K562 (cell line): ENCODE data around the gene NIPSNAP3A. TPM values are rescaled to one million over a fixed set of nuclear protein-coding genes. Genes with fewer than 3 reads are reported as not detected.
A peak's percentile ranks its signal among the peaks of the same experiment; 100 is the strongest.

Source experiments
- ATAC-seq: fragments of 200-7000 bp; cut with Tn5 transposase; 3 replicates; pipeline ENCODE4 v1.9.1; 2020; ENCODE audit warnings: moderate library complexity
- BruUV-seq: library from RNA; stranded (reverse); fragments of 400-500 nt; replicated peaks from 2 replicates; lab custom pipeline; 2021; lab: Mats Ljungman, UMichigan
- CTCF ChIA-PET: fragments of 300-600 bp; formaldehyde crosslinking; extraction: SDS; loops from one replicate; lab custom pipeline; 2021; ENCODE audit warnings: low intra/inter-chr PET ratio; lab: Yijun Ruan, JAX
- POLR2A ChIA-PET: fragments of 300-600, 350-650 bp; sonication (Branson Sonifier 250); formaldehyde crosslinking; extraction: SDS; loops from one replicate; lab custom pipeline; 2021; ENCODE audit warnings: antibody characterized with exemption, inconsistent platforms; lab: Yijun Ruan, JAX
- DNase-seq, 4 experiments: peaks; one replicate each; pipeline versions ENCODE4 v3.0.0 to v3.0.0-alpha.2; 2011 to 2018; ENCODE audit warnings: low spot score in 3 of 4, mixed read lengths in 3 of 4; ENCODE audit errors: extremely low read depth in 1 of 4
- FAIRE-seq: peaks from 2 replicates; lab custom pipeline; 2011; peaks lifted over from hg19 to GRCh38; lab: Jason Lieb, UNC
- H2AFZ ChIP-seq: 2 replicates; pipeline ENCODE4 v1.6.0; 2011; ENCODE audit warnings: low read depth, low read length, control low read depth, inconsistent platforms
- H3K27ac ChIP-seq: fragments of 200-600 bp; 3 replicates; pipeline ENCODE4 v1.8.0; 2011; ENCODE audit warnings: low read depth, mild to moderate bottlenecking, control low read depth, inconsistent platforms, low read length, moderate library complexity, mixed read lengths; ENCODE audit errors: extremely low read depth
- H3K27me3 ChIP-seq, 2 experiments: fragments of 300-600 bp in 1 of 2; 2 replicates in 1 of 2; 3 replicates in 1 of 2; pipeline versions ENCODE4 v1.6.0 to v1.8.0; 2011; ENCODE audit warnings: inconsistent platforms in 2 of 2, low read length in 2 of 2, mild to moderate bottlenecking in 1 of 2, mixed read lengths in 1 of 2, moderate library complexity in 1 of 2; ENCODE audit not compliant: control insufficient read depth in 2 of 2, insufficient read depth in 2 of 2
- H3K36me3 ChIP-seq: fragments of 300-600 bp; 3 replicates; pipeline ENCODE4 v1.8.0; 2011; ENCODE audit warnings: mild to moderate bottlenecking, low read length, inconsistent platforms; ENCODE audit not compliant: control insufficient read depth, insufficient read depth
- H3K4me1 ChIP-seq, 2 experiments: fragments of 200-600 bp in 1 of 2; replicated peaks in 1 of 2; 2 replicates in 1 of 2; 3 replicates in 1 of 2; pipeline versions ENCODE4 v1.5.1 to v1.8.0; 2011; ENCODE audit warnings: inconsistent platforms in 2 of 2, low read length in 2 of 2, mild to moderate bottlenecking in 1 of 2, mixed read lengths in 1 of 2, moderate library complexity in 1 of 2; ENCODE audit not compliant: control insufficient read depth in 2 of 2, insufficient read depth in 2 of 2
- H3K4me2 ChIP-seq: 2 replicates; pipeline ENCODE4 v1.6.1; 2011; ENCODE audit warnings: low read length, control low read depth, inconsistent platforms, mixed read lengths; ENCODE audit not compliant: insufficient read depth
- H3K4me3 ChIP-seq: fragments of 200-600 bp; sonication (generic), shearing (Covaris generic); 2 replicates; pipeline ENCODE4 v1.5.1; 2016; ENCODE audit warnings: control low read depth, inconsistent platforms
- H3K79me2 ChIP-seq: fragments of 200-600 bp; 3 replicates; pipeline ENCODE4 v1.8.0; 2011; ENCODE audit warnings: low read length, inconsistent platforms; ENCODE audit not compliant: control insufficient read depth, insufficient read depth
- H3K9ac ChIP-seq, 2 experiments: 2 replicates each; pipeline versions ENCODE4 v1.6.0 to v1.6.1; 2011; ENCODE audit warnings: low read depth in 2 of 2, low read length in 2 of 2, control low read depth in 1 of 2, inconsistent platforms in 1 of 2, mild to moderate bottlenecking in 1 of 2, mixed read lengths in 1 of 2; ENCODE audit not compliant: insufficient read depth in 1 of 2
- H3K9me1 ChIP-seq: one replicate; pipeline ENCODE4 v1.6.0; 2011; ENCODE audit warnings: inconsistent platforms, mild to moderate bottlenecking, low read length, moderate library complexity; ENCODE audit not compliant: control insufficient read depth, insufficient read depth
- H3K9me3 ChIP-seq: replicated peaks from 2 replicates; pipeline ENCODE4 v1.5.1; 2011; ENCODE audit warnings: low read depth, low read length, inconsistent platforms; ENCODE audit not compliant: control insufficient read depth, insufficient read depth
- H4K20me1 ChIP-seq: replicated peaks from 2 replicates; pipeline ENCODE4 v1.6.1; 2011; ENCODE audit warnings: low read length, inconsistent platforms, mixed read lengths; ENCODE audit not compliant: control insufficient read depth, insufficient read depth
- CBX8 ChIP-seq: fragments of 200-600 bp; sonication (generic); IDR thresholded peaks from 2 replicates; pipeline ENCODE4 v1.6.1; 2012; ENCODE audit warnings: borderline replicate concordance, mixed run types, low read depth, mild to moderate bottlenecking, moderate library complexity, mixed read lengths, low read length, control low read depth, inconsistent platforms; ENCODE audit not compliant: poor library complexity, severe bottlenecking; ENCODE audit errors: extremely low read depth
- KDM1A ChIP-seq, 2 experiments: fragments of 450-650 bp; IDR thresholded peaks; 2 replicates each; pipeline ENCODE4 v1.6.1; 2016; ENCODE audit warnings: mild to moderate bottlenecking in 2 of 2
- REST ChIP-seq, 2 experiments: fragments of 450-650 bp; formaldehyde crosslinking in 1 of 2; IDR thresholded peaks; 2 replicates each; pipeline versions ENCODE4 v1.4.0 to v1.6.1; 2014 to 2020; ENCODE audit warnings: mild to moderate bottlenecking in 2 of 2, borderline replicate concordance in 1 of 2, low read depth in 1 of 2
- SPI1 ChIP-seq: IDR thresholded peaks from 2 replicates; pipeline ENCODE4 v1.6.1; 2011; ENCODE audit warnings: low read depth, low read length, control low read depth, borderline replicate concordance
- TCF7L2 ChIP-seq: fragments of 150-350 bp; IDR thresholded peaks from 2 replicates; pipeline ENCODE4 v1.6.1; 2016; ENCODE audit warnings: low read depth, mild to moderate bottlenecking, low read length, moderate library complexity
- WGBS: fragments of 100-300 bp; shearing (Covaris generic); methylation state at CpG from one replicate; pipeline ENCODE4 v1.1.6; 2016; ENCODE audit warnings: low coverage, mixed read lengths; ENCODE audit not compliant: insufficient coverage; ENCODE audit errors: missing lambda C conversion rate; 5-methylcytosine and 5-hydroxymethylcytosine counted together
- in situ Hi-C: fragments of 300-500 bp; cut with MboI; formaldehyde crosslinking; loops from 4 replicates; pipeline ENCODE4 v1.15.0; 2018; ENCODE audit warnings: inconsistent platforms, mixed read lengths
- intact Hi-C: fragments of 100-400 bp; cut with micrococcal nuclease; formaldehyde crosslinking; loops from 2 replicates; pipeline ENCODE4 v1.14.2; 2022
- polyA plus RNA-seq, 8 experiments: library from polyadenylated mRNA; depleted of rRNA in 4 of 8; stranded (reverse) in 5 of 8; unstranded in 3 of 8; fragments of >200 nt; fragmentation: Nextera tagmentation in 2 of 8; fragmentation: Illumina TruSeq in 1 of 8; extraction: Ambion mirVana in 2 of 8; extraction: Trizol in 1 of 8; gene quantifications; 2 replicates each; pipeline versions ENCODE4 v1.2.1 to v1.2.3, GENCODE V29; 2011 to 2014; ENCODE audit warnings: inconsistent platforms in 1 of 8, missing spikeins in 1 of 8
- total RNA-seq, 7 experiments: library from RNA; depleted of rRNA in 6 of 7; stranded (reverse); fragments of >200 nt in 6 of 7; fragmentation: Illumina TruSeq in 2 of 7; extraction: Trizol in 2 of 7; gene quantifications; 2 replicates each; pipeline versions ENCODE4 v1.2.1 to v1.2.3, GENCODE V29; 2011 to 2021; ENCODE audit warnings: low replicate concordance in 1 of 7
- TF ChIP-seq, protein P1 (sequence below): fragments of 450-650 bp; formaldehyde crosslinking; IDR thresholded peaks from 2 replicates; pipeline ENCODE4 v1.4.0; 2020; ENCODE audit warnings: mild to moderate bottlenecking, moderate library complexity

The NIPSNAP3A gene
- total and polyA plus RNA-seq, 9 of the 15 experiments (the other 6 are each of a cell fraction or from before 2014, with no cell fraction given) = 25.3 to 132 (median 40.5) TPM

DNA sequence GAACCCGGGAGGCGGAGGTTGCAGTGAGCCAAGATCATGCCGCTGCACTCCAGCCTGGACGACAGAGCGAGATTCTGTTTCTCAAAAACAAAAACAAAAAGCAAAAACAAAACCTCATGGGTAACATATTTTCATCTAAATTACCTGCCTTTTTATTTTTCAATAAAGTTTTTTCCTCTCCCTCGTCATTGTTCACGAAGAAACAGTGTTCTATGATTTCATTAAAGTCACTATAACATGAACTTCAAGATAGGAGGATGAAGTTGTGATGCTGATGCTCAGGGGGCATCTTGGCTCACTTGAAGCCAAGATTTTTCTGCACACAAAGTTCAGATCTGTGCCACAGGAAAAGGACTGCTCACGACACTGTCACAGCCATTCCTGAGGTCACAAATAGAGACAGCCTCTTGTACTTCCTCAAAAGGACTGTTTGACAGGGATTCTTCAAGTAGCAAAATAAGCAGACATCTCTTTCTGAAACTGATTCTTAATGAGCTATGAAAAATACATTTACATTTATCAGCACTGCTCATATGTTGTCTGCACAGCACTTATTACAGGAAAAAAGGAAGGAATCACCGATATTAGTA is 32.6 kb downstream of the NIPSNAP3A start (continued):
- no peak for TF ChIP-seq KDM1A (IDR thresholded peaks at IDR 0.05)

- no peak overlapping the region for H3K27ac ChIP-seq
- ATAC-seq (peak; percentile 74), DNase-seq (peak in 1 of 4 experiments; percentile 41), FAIRE-seq (peak; percentile 56)
- H3K9me1 ChIP-seq = no peaks in the 10 kb centered on the region
- H3K4me2 ChIP-seq = no peak overlapping the region
- in situ Hi-C loops (loop anchor here (10.0 kb wide), 1 partner anchor 624 kb away; no protein-coding TSS in a partner anchor), intact Hi-C loops (loop anchor here (2.0 to 5.0 kb wide), 4 partner anchors 82 to 632 kb away; no protein-coding TSS in a partner anchor)
- H3K36me3 ChIP-seq = no peaks in the 10 kb centered on the region; the same call in 2 of the 3 replicates
- BruUV-seq = no TSS peak
- peaks cover 3 to 10% of the 10 kb centered on the region in 2 experiments; a peak in 3 of 5 replicates for H3K27me3 ChIP-seq
- H3K9me3 ChIP-seq = no peaks in the 10 kb centered on the region
- H3K79me2 ChIP-seq = no peaks in the 10 kb centered on the region
- 100% methylated on average over 1 of the region's 1 CpG for WGBS
- H3K4me1 ChIP-seq = peaks cover 3% of the 10 kb centered on the region in 2 experiments; a peak in 4 of 5 replicates
- no peak overlapping the region for H3K9ac ChIP-seq
- H2AFZ ChIP-seq = no peak overlapping the region
- no peak overlapping the region for H3K4me3 ChIP-seq
- ChIA-PET POLR2A (no interaction called here), CTCF (interaction anchor here (1.7 to 2.6 kb wide), 2 partner anchors 376 to 634 kb away, joined by 3 to 11 read pairs; no protein-coding TSS in a partner anchor)
- no peaks in the 10 kb centered on the region for H4K20me1 ChIP-seq
- TF ChIP-seq, protein P1, sequence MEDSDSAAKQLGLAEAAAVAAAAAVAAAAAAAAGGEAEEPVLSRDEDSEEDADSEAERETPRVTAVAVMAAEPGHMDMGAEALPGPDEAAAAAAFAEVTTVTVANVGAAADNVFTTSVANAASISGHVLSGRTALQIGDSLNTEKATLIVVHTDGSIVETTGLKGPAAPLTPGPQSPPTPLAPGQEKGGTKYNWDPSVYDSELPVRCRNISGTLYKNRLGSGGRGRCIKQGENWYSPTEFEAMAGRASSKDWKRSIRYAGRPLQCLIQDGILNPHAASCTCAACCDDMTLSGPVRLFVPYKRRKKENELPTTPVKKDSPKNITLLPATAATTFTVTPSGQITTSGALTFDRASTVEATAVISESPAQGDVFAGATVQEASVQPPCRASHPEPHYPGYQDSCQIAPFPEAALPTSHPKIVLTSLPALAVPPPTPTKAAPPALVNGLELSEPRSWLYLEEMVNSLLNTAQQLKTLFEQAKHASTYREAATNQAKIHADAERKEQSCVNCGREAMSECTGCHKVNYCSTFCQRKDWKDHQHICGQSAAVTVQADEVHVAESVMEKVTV (CRISPR knock-in tag) = peak; percentile 70
- TF ChIP-seq SPI1 (peak; percentile 46; the same call in 1 of the 2 replicates), CBX8 (no peak), REST (IDR thresholded peaks at IDR 0.05; ENCODE audit: borderline replicate concordance) (peak; percentile 59; the same call in 1 of the 2 replicates), REST (CRISPR knock-in tag; IDR thresholded peaks at IDR 0.05; ENCODE audit: low read depth) (no peak), TCF7L2 (no peak)
Observed at GRCh38 chr9:104780796-104781395, 33.4 kb downstream of the NIPSNAP3A start.
